Measurements from ENCODE around the gene FUT8.
"Not testable (repeated sequence)": the region's sequence is repeated elsewhere in the genome, so short reads cannot be mapped to it uniquely, and the experiment has no call there.

DNA sequence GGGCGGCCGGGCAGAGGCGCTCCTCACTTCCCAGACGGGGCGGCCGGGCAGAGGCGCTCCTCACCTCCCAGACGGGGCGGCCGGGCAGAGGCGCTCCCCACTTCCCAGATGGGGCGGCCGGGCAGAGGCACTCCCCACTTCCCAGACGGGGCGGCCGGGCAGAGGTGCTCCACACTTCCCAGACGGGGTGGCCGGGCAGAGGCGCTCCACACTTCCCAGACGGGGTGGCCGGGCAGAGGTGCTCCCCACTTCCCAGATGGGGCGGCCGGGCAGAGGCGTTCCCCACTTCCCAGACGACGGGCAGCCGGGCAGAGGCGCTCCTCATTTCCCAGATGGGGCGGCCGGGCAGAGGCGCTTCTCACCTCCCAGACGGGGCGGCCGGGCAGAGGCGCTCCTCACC is 304.3 kb downstream of the FUT8 start:
- TF ChIP-seq CTCF, POLR2A (IDR thresholded peaks at IDR 0.05): not testable (repeated sequence)
